ENCODE results near the gene AARS1.
"Not testable (repeated sequence)": the region's sequence is repeated elsewhere in the genome, so short reads cannot be mapped to it uniquely, and the experiment has no call there.

The AARS1 gene

GRCh38 chr16:70270176-70270575, 19.1 kb downstream of the AARS1 start:
- DNase-seq = no peak

- DNase-seq = no peak
Observed at GRCh38 chr16:70269471-70269870, 19.8 kb downstream of the AARS1 start.

- not testable (repeated sequence) for DNase-seq
Observed at GRCh38 chr16:70267922-70268321, 21.4 kb downstream of the AARS1 start.

- DNase-seq = no peak
Observed at GRCh38 chr16:70267516-70267915, 21.8 kb downstream of the AARS1 start.

- not testable (repeated sequence) for DNase-seq
Observed at GRCh38 chr16:70259903-70260302, 29.4 kb downstream of the AARS1 start.

- no peak for DNase-seq
Observed at GRCh38 chr16:70258946-70259345, 30.4 kb downstream of the AARS1 start.

GRCh38 chr16:70258065-70258464, 31.2 kb downstream of the AARS1 start:
- no peak for DNase-seq

GRCh38 chr16:70257391-70257790, 31.9 kb downstream of the AARS1 start:
- no peak for DNase-seq

- no peak for DNase-seq
Observed at GRCh38 chr16:70255574-70255973, 33.7 kb downstream of the AARS1 start.

- no peak for DNase-seq
Observed at GRCh38 chr16:70254965-70255286, 34.4 kb downstream of the AARS1 start.

GRCh38 chr16:70254180-70254964, 34.9 kb downstream of the AARS1 start:
- no peak for DNase-seq

GRCh38 chr16:70253291-70254106, 35.8 kb downstream of the AARS1 start:
- DNase-seq = no peak

GRCh38 chr16:70252355-70252988, 36.8 kb downstream of the AARS1 start:
- DNase-seq = no peak

GRCh38 chr16:70251629-70252354, 37.5 kb downstream of the AARS1 start, which contains the start of gene EXOSC6:
Gene EXOSC6, minus strand, starts transcription at chr16:70251940. Its CDS starts 40 bp downstream, at chr16:70251900.
- peak; percentile 89 for DNase-seq

- DNase-seq = peak in 1 of 2 donors; percentile 14
Observed at GRCh38 chr16:70250748-70251628, 38.3 kb downstream of the AARS1 start.

GRCh38 chr16:70249697-70250096, 39.6 kb downstream of the AARS1 start:
- DNase-seq = not testable (repeated sequence)

GRCh38 chr16:70238773-70239172, 50.5 kb downstream of the AARS1 start:
- not testable (repeated sequence) for DNase-seq

GRCh38 chr16:70231831-70232230, 57.5 kb downstream of the AARS1 start:
- DNase-seq = not testable (repeated sequence)

GRCh38 chr16:70226024-70226423, 63.3 kb downstream of the AARS1 start:
- not testable (repeated sequence) for DNase-seq

GRCh38 chr16:70225430-70225829, 63.9 kb downstream of the AARS1 start:
- DNase-seq = not testable (repeated sequence)

GRCh38 chr16:70224645-70225044, 64.7 kb downstream of the AARS1 start:
- not testable (repeated sequence) for DNase-seq
